B cell (primary cell): ENCODE results near the gene SLC7A1. TPM values are rescaled to one million over a fixed set of nuclear protein-coding genes. Genes with fewer than 3 reads are reported as not detected.

Experiments used
- ATAC-seq: fragments of 200-7000 bp; cut with Tn5 transposase; one replicate; pipeline ENCODE4 v1.10.0; 2021; ENCODE audit warnings: low read depth, mild to moderate bottlenecking, moderate number of reproducible peaks, moderate library complexity
- CTCF ChIA-PET: fragments of 350-600 bp; sonication (Branson Sonifier 250); formaldehyde crosslinking; loops from one replicate; lab custom pipeline; 2021; ENCODE audit warnings: antibody characterized with exemption, inconsistent platforms; lab: Charles Lee
- POLR2A ChIA-PET: fragments of 350-600 bp; sonication (Branson Sonifier 250); formaldehyde crosslinking; loops from one replicate; lab custom pipeline; 2021; ENCODE audit warnings: antibody characterized with exemption; lab: Charles Lee
- DNase-seq: peaks from one replicate; pipeline ENCODE4 v3.0.0; 2013
- H2AFZ ChIP-seq: 2 replicates; pipeline ENCODE4 v1.6.1; 2012; ENCODE audit warnings: mild to moderate bottlenecking, low read depth, low read length; ENCODE audit not compliant: insufficient read depth, poor library complexity, severe bottlenecking
- H3K27ac ChIP-seq, 2 donors: 1 replicate in 1 of 2; 2 replicates in 1 of 2; pipeline ENCODE4 v1.5.1; 2012 to 2013; ENCODE audit warnings: low read length in 2 of 2, mild to moderate bottlenecking in 2 of 2, moderate library complexity in 1 of 2
- H3K27me3 ChIP-seq, 4 experiments: fragments of 200-600 bp in 1 of 4; sonication (generic) in 1 of 4; replicated peaks in 1 of 4; 1 replicate in 2 of 4; 2 replicates in 2 of 4; pipeline versions ENCODE4 v1.6.1 to v1.7.0; 2013 to 2016; ENCODE audit warnings: low read length in 3 of 4, mild to moderate bottlenecking in 2 of 4, mixed read lengths in 1 of 4, moderate library complexity in 1 of 4; ENCODE audit not compliant: insufficient read depth in 4 of 4, control insufficient read depth in 3 of 4; ENCODE audit errors: control extremely low read depth in 1 of 4
- H3K36me3 ChIP-seq, 2 experiments: replicated peaks in 1 of 2; 1 replicate in 1 of 2; 2 replicates in 1 of 2; pipeline versions ENCODE4 v1.6.1 to v1.7.1; 2013; ENCODE audit warnings: low read length in 1 of 2; ENCODE audit not compliant: insufficient read depth in 2 of 2, control insufficient read depth in 1 of 2; ENCODE audit errors: control extremely low read depth in 1 of 2, extremely low read depth in 1 of 2
- H3K4me1 ChIP-seq, 2 donors: fragments of 200-600 bp in 1 of 2; sonication (generic) in 1 of 2; 1 replicate in 1 of 2; 2 replicates in 1 of 2; pipeline versions ENCODE4 v1.5.1 to v1.6.1; 2013 to 2017; ENCODE audit warnings: low read length in 2 of 2; ENCODE audit not compliant: control insufficient read depth in 2 of 2, insufficient read depth in 2 of 2
- H3K4me2 ChIP-seq: replicated peaks from 2 replicates; pipeline ENCODE3; 2012; ENCODE audit warnings: mild to moderate bottlenecking, low read depth, low read length; ENCODE audit not compliant: poor library complexity, severe bottlenecking
- H3K4me3 ChIP-seq, 5 experiments: fragments of 200-600 bp in 1 of 5; sonication (generic) in 1 of 5; 1 replicate in 3 of 5; 2 replicates in 2 of 5; pipeline versions ENCODE4 v1.5.1 to v1.7.0; 2011 to 2016; ENCODE audit warnings: low read length in 4 of 5, mild to moderate bottlenecking in 4 of 5, low read depth in 2 of 5, control low read depth in 1 of 5, moderate library complexity in 1 of 5; ENCODE audit not compliant: insufficient read depth in 1 of 5; ENCODE audit errors: control extremely low read depth in 1 of 5, extremely low read depth in 1 of 5
- H3K79me2 ChIP-seq: fragments of 200-600 bp; sonication (generic); one replicate; pipeline ENCODE4 v1.6.0; 2016; ENCODE audit warnings: low read length; ENCODE audit not compliant: control insufficient read depth, insufficient read depth
- H3K9ac ChIP-seq: fragments of 200-600 bp; sonication (generic); 2 replicates; pipeline ENCODE4 v1.6.1; 2017; ENCODE audit warnings: mild to moderate bottlenecking, low read length, moderate library complexity
- H3K9me3 ChIP-seq, 3 donors: one replicate each; pipeline versions ENCODE4 v1.6.1 to v1.7.1; 2013; ENCODE audit warnings: low read length in 2 of 3; ENCODE audit not compliant: control insufficient read depth in 2 of 3, insufficient read depth in 1 of 3; ENCODE audit errors: control extremely low read depth in 1 of 3
- H4K20me1 ChIP-seq: 2 replicates; pipeline ENCODE4 v1.6.0; 2012; ENCODE audit warnings: mild to moderate bottlenecking, low read length; ENCODE audit not compliant: insufficient read depth, control insufficient read depth, poor library complexity, severe bottlenecking
- H3K27ac Mint-ChIP-seq: one replicate; pipeline ENCODE4 v1.8.0; 2021; ENCODE audit warnings: mixed read lengths
- H3K27me3 Mint-ChIP-seq: one replicate; pipeline ENCODE4 v1.8.0; 2021; ENCODE audit warnings: mixed read lengths
- H3K4me1 Mint-ChIP-seq: one replicate; pipeline ENCODE4 v1.8.0; 2021; ENCODE audit warnings: mixed read lengths
- H3K4me3 Mint-ChIP-seq: one replicate; pipeline ENCODE4 v1.8.0; 2021; ENCODE audit warnings: mixed read lengths
- H3K9me3 Mint-ChIP-seq: one replicate; pipeline ENCODE4 v1.8.0; 2022; ENCODE audit warnings: mixed read lengths; ENCODE audit not compliant: insufficient read depth
- CTCF ChIP-seq: fragments of 200-600 bp; IDR thresholded peaks from one replicate; pipeline ENCODE4 v1.8.0; 2022; ENCODE audit warnings: antibody characterized with exemption, mild to moderate bottlenecking
- EZH2 ChIP-seq: IDR thresholded peaks from 2 replicates; pipeline ENCODE4 v1.6.1; 2012; ENCODE audit warnings: borderline replicate concordance, low read depth, mild to moderate bottlenecking, moderate library complexity, low read length; ENCODE audit not compliant: insufficient read depth, poor library complexity, severe bottlenecking
- WGBS: methylation state at CpG from one replicate; pipeline ENCODE4 v1.1.5; 2013; ENCODE audit warnings: missing lambda C conversion rate; ENCODE audit not compliant: insufficient coverage; 5-methylcytosine and 5-hydroxymethylcytosine counted together
- intact Hi-C: fragments of 100-400 bp; cut with micrococcal nuclease; formaldehyde crosslinking; loops from one replicate; pipeline ENCODE4 v1.10.0; 2022
- polyA plus RNA-seq: library from polyadenylated mRNA; depleted of rRNA; stranded (reverse); fragments of >200 nt; gene quantifications from 2 replicates; pipeline ENCODE4 v1.2.3, GENCODE V29; 2012
- total RNA-seq, 2 donors: library from RNA; stranded (reverse); fragments of 120-200 nt in 1 of 2; gene quantifications; 1 replicate in 1 of 2; 2 replicates in 1 of 2; pipeline versions ENCODE4 v1.2.3 to v1.2.4, GENCODE V29; 2013 to 2022

The SLC7A1 gene
- total and polyA plus RNA-seq, 2 donors (not counting 1 experiment from before 2014, with no cell fraction given) = 3.3 to 23.1 TPM

DNA sequence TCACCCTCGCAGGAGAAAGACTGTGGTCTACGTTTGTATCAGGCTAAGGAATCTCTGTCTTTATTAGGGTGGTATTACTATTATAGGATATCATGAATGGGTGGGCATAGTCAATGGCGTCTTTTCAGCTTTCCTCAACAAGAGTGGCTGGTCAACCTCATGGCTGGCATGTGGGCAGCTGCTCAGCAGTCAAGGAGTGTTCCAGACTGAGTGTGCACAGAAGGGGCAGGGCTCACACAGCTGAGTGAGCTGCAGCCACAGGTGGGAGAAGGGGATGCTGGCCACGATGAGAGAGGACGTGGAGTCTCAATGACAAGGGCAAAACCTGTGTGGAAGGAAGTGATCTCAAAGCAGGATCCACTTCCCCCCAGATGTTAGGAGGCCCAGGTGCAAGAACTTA, 54.7 kb downstream of the SLC7A1 start:
- CTCF ChIA-PET = no interaction called here
- ATAC-seq = no peak
- Histone ChIP-seq H3K36me3 (no peaks in the 10 kb centered on the region), H3K79me2 (peaks cover 40% of the 10 kb centered on the region), H3K27me3 (no peaks in the 10 kb centered on the region), H3K27ac (no peak overlapping the region), H3K4me1 (no peaks in the 10 kb centered on the region), H3K9ac (no peak overlapping the region), H2AFZ (no peak overlapping the region), H4K20me1 (no peaks in the 10 kb centered on the region), H3K4me3 (no peak overlapping the region), H3K9me3 (no peaks in the 10 kb centered on the region), H3K4me2 (no peak overlapping the region)
- 60% methylated on average over 2 of the region's 5 CpGs for WGBS
- TF ChIP-seq CTCF = no peak
- TF ChIP-seq EZH2 = no peak
- Mint-ChIP-seq H3K27ac (no peak overlapping the region), H3K4me1 (peaks cover 11% of the 10 kb centered on the region), H3K4me3 (no peak overlapping the region), H3K9me3 (no peaks in the 10 kb centered on the region), H3K27me3 (no peaks in the 10 kb centered on the region)
- DNase-seq = no peak
- intact Hi-C loops = no loop called here
- POLR2A ChIA-PET = no interaction called here

DNA sequence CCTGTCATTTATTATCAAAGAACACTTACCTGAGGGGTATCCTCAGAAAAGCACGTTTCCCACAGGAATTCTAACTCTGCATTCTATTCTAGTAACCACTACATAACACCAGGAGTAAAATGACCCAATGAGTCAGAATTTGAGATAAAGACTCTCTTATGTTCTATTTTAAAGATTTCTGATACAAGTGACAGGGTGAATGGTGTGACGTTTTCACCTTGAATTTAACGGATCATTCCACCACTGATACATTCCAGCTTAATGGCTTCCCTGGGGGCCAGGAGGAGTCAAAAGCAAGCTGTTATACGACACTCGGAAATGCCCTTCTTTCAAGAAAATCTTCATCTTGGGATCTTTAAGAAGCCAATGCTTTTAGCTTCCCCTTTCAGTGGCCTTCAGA, 55.2 kb downstream of the SLC7A1 start:
- H3K4me3 Mint-ChIP-seq = no peak overlapping the region
- Histone ChIP-seq H3K27me3 (no peaks in the 10 kb centered on the region), H3K9ac (no peak overlapping the region), H3K4me3 (no peak overlapping the region), H3K9me3 (no peaks in the 10 kb centered on the region), H3K36me3 (peaks cover 0 to 2% of the 10 kb centered on the region in 2 experiments), H3K4me2 (no peak overlapping the region), H2AFZ (no peak overlapping the region), H3K4me1 (no peaks in the 10 kb centered on the region), H3K79me2 (peaks cover 35% of the 10 kb centered on the region), H4K20me1 (no peaks in the 10 kb centered on the region), H3K27ac (no peak overlapping the region)
- CTCF ChIA-PET = no interaction called here
- DNase-seq (no peak), ATAC-seq (no peak)
- no peaks in the 10 kb centered on the region for H3K27me3 Mint-ChIP-seq
- intact Hi-C loops = no loop called here
- WGBS = 85% methylated on average over 3 of the region's 5 CpGs
- no peaks in the 10 kb centered on the region for H3K9me3 Mint-ChIP-seq
- H3K4me1 Mint-ChIP-seq = peaks cover 11% of the 10 kb centered on the region
- H3K27ac Mint-ChIP-seq = no peak overlapping the region
- POLR2A ChIA-PET = no interaction called here
- no peak for TF ChIP-seq CTCF
- TF ChIP-seq EZH2 = no peak
